GM13977 (cell line): ENCODE results near the gene KLHDC2.
"Not testable (repeated sequence)": the region's sequence is repeated elsewhere in the genome, so short reads cannot be mapped to it uniquely, and the experiment has no call there.

Source experiments
- DNase-seq: peaks from one replicate; pipeline ENCODE4 v3.0.0; 2012; ENCODE audit warnings: low spot score
- CTCF ChIP-seq: IDR thresholded peaks from 2 replicates; pipeline ENCODE4 v1.5.1; 2012; ENCODE audit warnings: mild to moderate bottlenecking, control low read depth; ENCODE audit not compliant: insufficient read depth; ENCODE audit errors: extremely low read depth, missing control alignments
- in situ Hi-C: fragments of 300-500 bp; cut with MboI; formaldehyde crosslinking; loops from one replicate; pipeline ENCODE4 v1.12.0; 2022; ENCODE audit warnings: low sequenced_read_pairs, low pct_unique_long_range_greater_than_20kb, mixed read lengths, inconsistent platforms; ENCODE audit not compliant: unreplicated experiment

KLHDC2 gene

DNA sequence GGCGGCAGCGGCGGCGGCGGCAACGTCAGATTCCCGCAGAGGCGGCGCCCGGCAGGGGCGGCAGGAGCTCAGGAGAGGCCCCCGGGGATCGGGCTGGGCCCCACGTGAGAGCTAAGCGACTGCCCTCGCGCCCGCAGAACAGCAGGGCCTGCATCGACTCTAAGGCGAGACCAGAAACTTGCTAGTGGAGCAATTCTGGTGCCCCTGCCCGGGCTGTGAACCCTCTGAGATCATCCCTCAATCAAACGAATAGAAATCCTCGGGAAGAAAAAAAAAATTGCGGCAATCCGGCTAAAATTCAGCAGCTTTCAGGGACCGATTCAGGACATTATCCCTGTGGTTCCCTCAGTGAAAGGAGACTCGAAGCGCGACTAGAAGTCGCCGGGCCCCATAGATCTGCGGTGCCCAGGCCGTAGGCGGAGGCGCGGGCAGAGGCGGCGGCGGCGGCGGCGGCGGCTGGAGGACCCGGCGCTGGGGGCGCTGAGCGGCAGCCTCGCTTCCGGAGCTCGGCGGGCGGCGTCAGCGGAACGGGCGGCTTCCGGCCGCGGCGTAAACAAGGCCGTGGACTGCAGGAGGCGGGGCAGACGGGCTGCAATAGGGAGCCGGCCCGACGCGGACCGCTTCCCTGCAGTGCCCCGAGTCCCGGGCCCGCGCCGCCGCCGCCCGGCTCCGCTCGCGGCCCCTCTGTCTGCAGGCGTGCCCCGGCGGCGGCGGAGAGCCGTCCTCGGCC, at the start of gene KLHDC2:
Gene KLHDC2 (plus strand): TSS at position 583 of the 730 bp plus-strand sequence. CDS start 316 bp downstream, outside the sequence.
- peak; percentile 91 for DNase-seq
- peak; percentile 81 for TF ChIP-seq CTCF
- in situ Hi-C loops = no loop called here

DNA sequence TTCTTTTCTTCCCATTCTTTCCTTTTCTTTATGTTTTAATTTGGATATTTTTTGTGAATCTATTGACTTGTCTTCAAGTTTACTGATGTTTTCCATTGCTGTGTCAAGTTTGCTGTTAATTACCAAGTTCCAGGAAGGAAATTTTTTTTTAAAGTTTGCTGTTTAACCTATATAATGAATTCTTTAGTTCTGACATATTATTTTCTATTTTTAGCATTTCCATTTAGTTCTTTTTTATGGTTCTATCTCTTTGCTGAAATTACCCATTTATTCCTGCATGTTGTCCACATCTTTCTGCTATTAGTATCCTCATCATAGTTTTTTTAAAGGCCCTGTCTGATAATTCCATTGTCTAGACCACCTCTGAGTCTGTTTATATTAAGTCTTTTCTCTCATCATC, 47.2 kb upstream of the KLHDC2 start:
- no peak for DNase-seq
- in situ Hi-C loops = no loop called here
- no peak for TF ChIP-seq CTCF

GRCh38 chr14:49721733-49722435, 46.1 kb upstream of the KLHDC2 start:
- in situ Hi-C loops, DNase-seq: not testable (repeated sequence)

- no peak for TF ChIP-seq CTCF
- in situ Hi-C loops = no loop called here
- no peak for DNase-seq
Observed at GRCh38 chr14:49727171-49727570, 40.8 kb upstream of the KLHDC2 start.

DNA sequence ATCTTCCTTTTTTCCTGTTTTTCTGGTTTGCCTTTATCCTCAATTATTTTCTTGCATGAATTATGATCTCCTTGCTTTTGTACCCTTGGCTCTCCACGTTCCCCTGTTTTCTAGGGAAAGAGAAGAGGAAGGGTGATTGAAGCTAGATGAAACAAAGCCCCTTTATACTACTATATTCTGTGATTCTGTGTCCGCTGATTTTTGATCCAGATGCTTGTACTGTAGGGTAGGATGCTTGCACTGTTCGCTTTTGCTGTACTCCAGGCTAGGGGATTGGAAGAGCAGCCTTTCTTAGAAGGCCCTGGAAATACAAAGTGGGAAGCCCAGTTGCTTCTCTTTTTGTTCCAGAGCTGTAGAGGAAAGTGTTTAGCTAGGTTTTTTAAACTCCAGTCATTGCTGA, 35.1 kb upstream of the KLHDC2 start:
- no peak for DNase-seq
- no peak for TF ChIP-seq CTCF
- in situ Hi-C loops = no loop called here

- in situ Hi-C loops = no loop called here
- TF ChIP-seq CTCF = no peak
- no peak for DNase-seq
Observed at GRCh38 chr14:49733836-49734235, 34.1 kb upstream of the KLHDC2 start.

GRCh38 chr14:49735669-49736068, 32.3 kb upstream of the KLHDC2 start:
- DNase-seq, in situ Hi-C loops: not testable (repeated sequence)

- in situ Hi-C loops = no loop called here
- TF ChIP-seq CTCF = no peak
- no peak for DNase-seq
Observed at GRCh38 chr14:49745191-49745590, 22.8 kb upstream of the KLHDC2 start.

GRCh38 chr14:49746476-49746875, 21.5 kb upstream of the KLHDC2 start:
- DNase-seq, in situ Hi-C loops: not testable (repeated sequence)
